SU-DHL-6 (cell line): ENCODE measurements around the gene ABCC10.
"Not testable (repeated sequence)": the region's sequence is repeated elsewhere in the genome, so short reads cannot be mapped to it uniquely, and the experiment has no call there.

Experiments
- CTCF ChIP-seq: fragments of 200-600 bp; sonication (generic); IDR thresholded peaks from one replicate; pipeline ENCODE4 v1.5.1; 2017; ENCODE audit warnings: antibody characterized with exemption, mild to moderate bottlenecking, low read length, moderate library complexity; ENCODE audit not compliant: insufficient read depth, poor library complexity, severe bottlenecking
- EZH2phosphoT487 ChIP-seq: fragments of 200-600 bp; sonication (generic), shearing (Covaris generic); conservative IDR thresholded peaks from 2 replicates; pipeline ENCODE4 v1.6.1; 2018; ENCODE audit warnings: mild to moderate bottlenecking, antibody characterized with exemption, low read length, moderate library complexity, mixed read lengths

DNA sequence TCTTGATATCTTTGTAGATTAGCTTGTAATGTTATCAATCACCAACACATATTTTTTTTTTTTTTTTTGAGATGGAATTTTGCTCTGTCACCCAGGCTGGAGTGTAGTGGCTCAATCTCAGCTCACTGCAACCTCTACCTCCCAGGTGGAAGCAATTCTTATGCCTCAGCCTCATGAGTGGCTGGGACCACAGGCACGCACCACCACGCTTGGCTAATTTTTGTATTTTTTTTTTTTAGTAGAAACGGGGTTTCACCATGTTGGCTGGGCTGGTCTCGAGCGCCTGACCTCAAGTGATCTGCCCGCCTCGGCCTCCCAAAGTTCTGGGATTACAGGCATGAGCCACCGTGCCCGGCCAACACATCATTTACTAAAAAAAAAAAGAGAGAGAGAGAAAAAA lies 46.5 kb upstream of the ABCC10 start:
- TF ChIP-seq CTCF, EZH2phosphoT487: not testable (repeated sequence)
